ENCODE results near the gene MACROD1. TPM values are rescaled to one million over a fixed set of nuclear protein-coding genes. Genes with fewer than 3 reads are reported as not detected.

The MACROD1 gene
- total and polyA plus RNA-seq, 10 of the 15 experiments (the other 5 are each of a cell fraction or from before 2014, with no cell fraction given): 1.2 to 22.7 (median 11.3) TPM; not detected in 1

DNA sequence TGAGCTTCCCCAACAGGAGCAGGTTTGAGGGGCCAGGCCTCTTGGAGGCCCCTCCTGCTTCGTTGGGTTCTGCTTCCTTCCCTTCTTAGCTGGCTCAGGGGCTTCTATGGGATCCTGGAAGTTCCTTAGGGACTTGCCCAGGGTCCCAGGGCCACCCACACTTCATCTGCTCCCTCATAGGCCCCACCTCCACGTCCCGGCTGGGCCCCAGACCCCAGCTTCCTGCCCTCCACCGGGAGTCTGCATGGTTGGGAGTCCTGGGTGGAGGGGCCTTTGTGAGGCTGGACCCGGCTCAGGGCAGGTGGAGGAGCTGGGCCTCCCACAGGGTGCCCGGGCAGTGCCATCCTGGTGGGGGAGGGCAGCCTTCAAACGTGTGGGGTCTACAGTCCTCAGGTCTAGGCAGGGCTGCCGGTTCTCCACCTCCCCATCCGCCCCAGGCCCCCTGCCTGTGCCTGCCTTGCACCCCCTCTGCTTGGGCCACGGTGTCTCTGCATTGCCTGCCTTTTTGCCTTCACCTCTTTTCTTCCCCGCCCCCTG is 168.0 kb downstream of the MACROD1 start:
- no peak for FAIRE-seq
- ChIA-PET POLR2A (interaction anchor here (0.5 kb wide), 1 partner anchor 178 kb away, joined by 3 read pairs; no protein-coding TSS in a partner anchor), SMC1A (ENCODE audit: uncharacterized antibody, unreplicated experiment) (no interaction called here), RAD21 (ENCODE audit: unreplicated experiment) (no interaction called here), CTCF (no interaction called here)
- H3K36me3 ChIP-seq (ENCODE audit: control insufficient read depth in 2 of 2, insufficient read depth in 2 of 2, low read length in 1 of 2): peaks cover 2 to 26% of the 10 kb centered on the region in 2 experiments; a peak in 3 of 4 replicates
- 62% methylated on average over 10 of the region's 11 CpGs for WGBS (ENCODE audit: insufficient coverage, insufficient replicate concordance, low lambda C conversion rate, missing lambda C conversion rate)
- intact Hi-C loops (cut with micrococcal nuclease; ENCODE audit: unreplicated experiment): no loop called here
- H3K27ac ChIP-seq (ENCODE audit: control insufficient read depth, insufficient read depth): no peak overlapping the region
- H3K4me2 ChIP-seq (ENCODE audit: control insufficient read depth, insufficient read depth): no peak overlapping the region
- no peaks in the 10 kb centered on the region for H3K79me2 ChIP-seq (ENCODE audit: control insufficient read depth, insufficient read depth, low read length)
- no peak for ATAC-seq
- H3K9me3 ChIP-seq (replicated peaks; ENCODE audit: control insufficient read depth, insufficient read depth, low read length): no peaks in the 10 kb centered on the region
- no peak overlapping the region for H3K4me3 ChIP-seq
- no TSS peak for BruUV-seq (replicated peaks)
- in situ Hi-C loops (cut with MboI): no loop called here
- no peaks in the 10 kb centered on the region; the same call in 1 of the 2 replicates for H4K20me1 ChIP-seq (ENCODE audit: control insufficient read depth, insufficient read depth)
- no peak overlapping the region for H2AFZ ChIP-seq (ENCODE audit: control insufficient read depth, low read depth, low read length)
- H3K9ac ChIP-seq (ENCODE audit: control insufficient read depth, insufficient read depth, low read length): no peak overlapping the region
- TF ChIP-seq CBX3 (IDR thresholded peaks at IDR 0.05; ENCODE audit: borderline replicate concordance, low read depth) (no peak), RUNX3 (IDR thresholded peaks at IDR 0.05; ENCODE audit: low read length) (no peak), NFYA (IDR thresholded peaks at IDR 0.05; ENCODE audit: borderline replicate concordance, low read depth, low read length) (no peak), ETV6 (conservative IDR thresholded peaks at IDR 0.05 in 1 of 2, IDR thresholded peaks at IDR 0.05 in 1 of 2; ENCODE audit: borderline replicate concordance in 1 of 2, low read depth in 1 of 2) (no peak), ZNF217 (IDR thresholded peaks at IDR 0.05) (no peak), NRF1 (conservative IDR thresholded peaks at IDR 0.05; ENCODE audit: low read depth, low read length) (no peak), ZBTB33 (IDR thresholded peaks at IDR 0.05) (no peak), SUPT20H (IDR thresholded peaks at IDR 0.05; ENCODE audit: borderline replicate concordance, control insufficient read depth, low read depth, low read length) (no peak)
- DNase-seq (ENCODE audit: low read depth, low spot score): no peak
- H3K4me1 ChIP-seq (ENCODE audit: control insufficient read depth, insufficient read depth, low read length): no peaks in the 10 kb centered on the region; the same call in 1 of the 2 replicates
- H3K27me3 ChIP-seq (replicated peaks in 1 of 2; ENCODE audit: control insufficient read depth in 2 of 2, insufficient read depth in 2 of 2, low read length in 1 of 2): no peaks in the 10 kb centered on the region

All from GM12878 (cell line).